ENCODE measurements around the gene INTS11. TPM values are rescaled to one million over a fixed set of nuclear protein-coding genes. Genes with fewer than 3 reads are reported as not detected.
A peak's percentile ranks its signal among the peaks of the same experiment; 100 is the strongest.

The INTS11 gene
- total RNA-seq, 1 experiment from 2014 or later, result 161 TPM

- Histone ChIP-seq H4K20me1 (ENCODE audit: insufficient read depth) (no peaks in the 10 kb centered on the region), H3K9me2 (ENCODE audit: insufficient read depth) (no peaks in the 10 kb centered on the region), H3K36me3 (ENCODE audit: control insufficient read depth in 1 of 2, insufficient read depth in 2 of 2, low read length in 2 of 2) (no peaks in the 10 kb centered on the region), H3K9ac (ENCODE audit: low read length) (no peak overlapping the region), H3K9me3 (ENCODE audit: control insufficient read depth in 1 of 2, insufficient read depth in 1 of 2, low read depth in 1 of 2, low read length in 2 of 2) (no peaks in the 10 kb centered on the region), H3K79me2 (ENCODE audit: insufficient read depth, low read length) (no peaks in the 10 kb centered on the region), H3K4me1 (ENCODE audit: control insufficient read depth in 1 of 2, insufficient read depth in 2 of 2, low read length in 2 of 2) (peaks cover 0 to 26% of the 10 kb centered on the region in 2 experiments; a peak in 3 of 4 replicates), H3K4me3 (replicated peaks in 1 of 2; ENCODE audit: low read depth in 1 of 2, low read length in 2 of 2) (no peak overlapping the region), H3K4me2 (ENCODE audit: low read length) (no peak overlapping the region), H3K27me3 (ENCODE audit: insufficient read depth, low read length) (no peaks in the 10 kb centered on the region), H2AFZ (ENCODE audit: low read depth, low read length, poor library complexity, severe bottlenecking) (no peak overlapping the region), H3K27ac (ENCODE audit: low read depth, low read length) (no peak overlapping the region)
- no TSS peak for BruUV-seq (replicated peaks)
- ChIA-PET RAD21 (ENCODE audit: low non-redundant PET in 1 of 2, low total read pairs in 2 of 2, uncharacterized antibody in 2 of 2, unreplicated experiment in 2 of 2) (no interaction called here), CTCF (interaction anchor here (1.5 kb wide), 1 partner anchor 8 kb away, joined by 4 read pairs; no protein-coding TSS in a partner anchor), POLR2A (no interaction called here)
- TF ChIP-seq CTCF (IDR thresholded peaks at IDR 0.05 in 2 of 3, conservative IDR thresholded peaks at IDR 0.05 in 1 of 3; ENCODE audit: borderline replicate concordance in 1 of 3, insufficient read depth in 1 of 3, low read depth in 2 of 3, low read length in 2 of 3), result peak in 1 of 3 experiments; percentile 23; a peak in 2 of 6 replicates
- TF ChIP-seq ZNF274 (IDR thresholded peaks at IDR 0.05; ENCODE audit: low read depth, low read length), result no peak
- TF ChIP-seq POLR2AphosphoS5 (IDR thresholded peaks at IDR 0.05; ENCODE audit: low read depth, low read length), result no peak
- TF ChIP-seq ZFX (IDR thresholded peaks at IDR 0.05), result no peak
- TF ChIP-seq FOSL1 (IDR thresholded peaks at IDR 0.05; ENCODE audit: low read depth), result no peak
- no peak for TF ChIP-seq TCF7L2 (IDR thresholded peaks at IDR 0.05; ENCODE audit: borderline replicate concordance, extremely low read depth, insufficient read depth, insufficient read length)
- intact Hi-C loops (cut with micrococcal nuclease), result no loop called here
- DNase-seq (ENCODE audit: low read depth, low spot score) (no peak), ATAC-seq (peak; percentile 59)
Measured at GRCh38 chr1:1283821-1284220, 40.6 kb downstream of the INTS11 start.

GRCh38 chr1:1282998-1283397, 41.5 kb downstream of the INTS11 start:
- Histone ChIP-seq H3K4me1 (ENCODE audit: control insufficient read depth in 1 of 2, insufficient read depth in 2 of 2, low read length in 2 of 2) (peaks cover 0 to 26% of the 10 kb centered on the region in 2 experiments; a peak in 3 of 4 replicates), H3K9ac (ENCODE audit: low read length) (no peak overlapping the region), H3K4me3 (replicated peaks in 1 of 2; ENCODE audit: low read depth in 1 of 2, low read length in 2 of 2) (no peak overlapping the region), H3K4me2 (ENCODE audit: low read length) (no peak overlapping the region), H3K9me3 (ENCODE audit: control insufficient read depth in 1 of 2, insufficient read depth in 1 of 2, low read depth in 1 of 2, low read length in 2 of 2) (no peaks in the 10 kb centered on the region), H3K79me2 (ENCODE audit: insufficient read depth, low read length) (no peaks in the 10 kb centered on the region), H3K9me2 (ENCODE audit: insufficient read depth) (no peaks in the 10 kb centered on the region), H4K20me1 (ENCODE audit: insufficient read depth) (no peaks in the 10 kb centered on the region), H3K27ac (ENCODE audit: low read depth, low read length) (no peak overlapping the region), H3K36me3 (ENCODE audit: control insufficient read depth in 1 of 2, insufficient read depth in 2 of 2, low read length in 2 of 2) (no peaks in the 10 kb centered on the region), H2AFZ (ENCODE audit: low read depth, low read length, poor library complexity, severe bottlenecking) (no peak overlapping the region), H3K27me3 (ENCODE audit: insufficient read depth, low read length) (no peaks in the 10 kb centered on the region)
- DNase-seq (ENCODE audit: low read depth, low spot score) (no peak), ATAC-seq (no peak)
- intact Hi-C loops (cut with micrococcal nuclease), result no loop called here
- no TSS peak for BruUV-seq (replicated peaks)
- CTCF ChIA-PET, result interaction anchor here (1.5 kb wide), 1 partner anchor 9 kb away, joined by 4 read pairs; no protein-coding TSS in a partner anchor
- POLR2A ChIA-PET, result interaction anchor here (0.6 to 0.7 kb wide), 2 partner anchors 9 to 55 kb away, joined by 4 read pairs; partner anchors contain the start of gene UBE2J2
- RAD21 ChIA-PET (ENCODE audit: low non-redundant PET in 1 of 2, low total read pairs in 2 of 2, uncharacterized antibody in 2 of 2, unreplicated experiment in 2 of 2), result no interaction called here
- no peak for TF ChIP-seq SRF (IDR thresholded peaks at IDR 0.05; ENCODE audit: low read depth)
- TF ChIP-seq ZNF274 (IDR thresholded peaks at IDR 0.05; ENCODE audit: low read depth, low read length), result no peak
- TF ChIP-seq CTCF (IDR thresholded peaks at IDR 0.05 in 2 of 3, conservative IDR thresholded peaks at IDR 0.05 in 1 of 3; ENCODE audit: borderline replicate concordance in 1 of 3, insufficient read depth in 1 of 3, low read depth in 2 of 3, low read length in 2 of 3), result no peak
- no peak for TF ChIP-seq CBX3 (IDR thresholded peaks at IDR 0.05; ENCODE audit: low read depth)
- no peak for TF ChIP-seq ZBTB33 (IDR thresholded peaks at IDR 0.05; ENCODE audit: extremely low read depth, insufficient replicate concordance, low read length)
- TF ChIP-seq ZFX (IDR thresholded peaks at IDR 0.05), result no peak
- no peak for TF ChIP-seq CEBPB (IDR thresholded peaks at IDR 0.05; ENCODE audit: low read depth)
- TF ChIP-seq YY1 (IDR thresholded peaks at IDR 0.05; ENCODE audit: extremely low read depth, insufficient replicate concordance, low read depth, low read length), result no peak
- TF ChIP-seq TCF7L2 (IDR thresholded peaks at IDR 0.05; ENCODE audit: borderline replicate concordance, extremely low read depth, insufficient read depth, insufficient read length), result no peak
- no peak for TF ChIP-seq ELF1 (IDR thresholded peaks at IDR 0.05; ENCODE audit: borderline replicate concordance, low read depth)

Data from HCT116 (cell line).